ENCODE results near the gene UNC5B.

The UNC5B gene

GRCh38 chr10:71255808-71256660, 43.7 kb downstream of the UNC5B start:
- DNase-seq: peak; percentile 79

GRCh38 chr10:71256661-71257318, 44.4 kb downstream of the UNC5B start:
- DNase-seq: no peak

GRCh38 chr10:71257319-71257997, 45.1 kb downstream of the UNC5B start:
- no peak for DNase-seq

- no peak for DNase-seq
Measured at GRCh38 chr10:71258046-71258445, 45.7 kb downstream of the UNC5B start.

- DNase-seq: no peak
Measured at GRCh38 chr10:71258446-71259145, 46.2 kb downstream of the UNC5B start.

GRCh38 chr10:71259282-71259681, 46.9 kb downstream of the UNC5B start:
- no peak for DNase-seq

GRCh38 chr10:71259815-71260501, 47.6 kb downstream of the UNC5B start:
- no peak for DNase-seq

GRCh38 chr10:71260622-71261325, 48.4 kb downstream of the UNC5B start:
- DNase-seq: peak; percentile 39

- no peak for DNase-seq
Measured at GRCh38 chr10:71262027-71262426, 49.7 kb downstream of the UNC5B start.

GRCh38 chr10:71262817-71263216, 50.4 kb downstream of the UNC5B start:
- no peak for DNase-seq

- DNase-seq: no peak
Measured at GRCh38 chr10:71263376-71263775, 51.0 kb downstream of the UNC5B start.

GRCh38 chr10:71264345-71265200, 52.2 kb downstream of the UNC5B start:
- DNase-seq: no peak

- no peak for DNase-seq
Measured at GRCh38 chr10:71265201-71265575, 52.8 kb downstream of the UNC5B start.

GRCh38 chr10:71265618-71266146, 53.3 kb downstream of the UNC5B start:
- DNase-seq: no peak

- peak; percentile 61 for DNase-seq
Measured at GRCh38 chr10:71266147-71266917, 54.0 kb downstream of the UNC5B start.

GRCh38 chr10:71266918-71267442, 54.6 kb downstream of the UNC5B start:
- DNase-seq: no peak

- DNase-seq: no peak
Measured at GRCh38 chr10:71267508-71268240, 55.3 kb downstream of the UNC5B start.

- DNase-seq: peak; percentile 15
Measured at GRCh38 chr10:71268247-71268691, 55.9 kb downstream of the UNC5B start.

- no peak for DNase-seq
Measured at GRCh38 chr10:71268758-71269157, 56.4 kb downstream of the UNC5B start.
